GM10266 (cell line): ENCODE results near the gene NAALADL2.

Experiments used
- DNase-seq: peaks from one replicate; pipeline ENCODE4 v3.0.0; 2012; ENCODE audit errors: extremely low spot score
- CTCF ChIP-seq: IDR thresholded peaks from 2 replicates; pipeline ENCODE4 v1.5.1; 2012; ENCODE audit warnings: mild to moderate bottlenecking, low read depth; ENCODE audit not compliant: control insufficient read depth, insufficient read depth; ENCODE audit errors: missing control alignments

NAALADL2 gene

GRCh38 chr3:174859114-174859735, at the start of gene NAALADL2:
Gene NAALADL2 (plus strand): TSS chr3:174859334.
- DNase-seq: no peak
- TF ChIP-seq CTCF: no peak

- no peak for DNase-seq
- no peak for TF ChIP-seq CTCF
Observed at GRCh38 chr3:174810254-174810653, 48.9 kb upstream of the NAALADL2 start.

GRCh38 chr3:174812172-174812862, 46.8 kb upstream of the NAALADL2 start:
- no peak for DNase-seq
- no peak for TF ChIP-seq CTCF

GRCh38 chr3:174815750-174816149, 43.4 kb upstream of the NAALADL2 start:
- no peak for DNase-seq
- TF ChIP-seq CTCF: no peak

- DNase-seq: no peak
- TF ChIP-seq CTCF: no peak
Observed at GRCh38 chr3:174820885-174821284, 38.2 kb upstream of the NAALADL2 start.

GRCh38 chr3:174821477-174821876, 37.7 kb upstream of the NAALADL2 start:
- no peak for TF ChIP-seq CTCF
- DNase-seq: no peak

GRCh38 chr3:174822320-174822719, 36.8 kb upstream of the NAALADL2 start:
- TF ChIP-seq CTCF: no peak
- DNase-seq: no peak
